ENCODE measurements around the gene MYADML2. TPM values are rescaled to one million over a fixed set of nuclear protein-coding genes. Genes with fewer than 3 reads are reported as not detected.

The MYADML2 gene
- total RNA-seq (not detected), polyA plus RNA-seq (not detected)
- long read RNA-seq, donor 1, result 0 reads
- long read RNA-seq, donor 2, result 0 reads

GRCh38 chr17:81947189-81947588 is at the start of gene MYADML2:
MYADML2 (minus strand) TSS chr17:81947233; CDS start chr17:81941741, 5,492 bp downstream.
- Histone ChIP-seq H3K9me3 (no peaks in the 10 kb centered on the region), H3K4me1 (no peaks in the 10 kb centered on the region), H3K36me3 (no peaks in the 10 kb centered on the region), H3K27ac (no peak within 1 kb of the TSS), H3K4me3 (no peak within 1 kb of the TSS), H3K27me3 (replicated peaks in 1 of 7) (peaks cover 0 to 28% (median 0%) of the 10 kb centered on the region in 7 donors)
- intact Hi-C loops (cut with DNase I; ENCODE audit: low total_unique reads), result loop anchor here (2.0 kb wide), 1 partner anchor 44 kb away; no protein-coding TSS in a partner anchor
- DNase-seq, result no peak
- TF ChIP-seq, protein P1, sequence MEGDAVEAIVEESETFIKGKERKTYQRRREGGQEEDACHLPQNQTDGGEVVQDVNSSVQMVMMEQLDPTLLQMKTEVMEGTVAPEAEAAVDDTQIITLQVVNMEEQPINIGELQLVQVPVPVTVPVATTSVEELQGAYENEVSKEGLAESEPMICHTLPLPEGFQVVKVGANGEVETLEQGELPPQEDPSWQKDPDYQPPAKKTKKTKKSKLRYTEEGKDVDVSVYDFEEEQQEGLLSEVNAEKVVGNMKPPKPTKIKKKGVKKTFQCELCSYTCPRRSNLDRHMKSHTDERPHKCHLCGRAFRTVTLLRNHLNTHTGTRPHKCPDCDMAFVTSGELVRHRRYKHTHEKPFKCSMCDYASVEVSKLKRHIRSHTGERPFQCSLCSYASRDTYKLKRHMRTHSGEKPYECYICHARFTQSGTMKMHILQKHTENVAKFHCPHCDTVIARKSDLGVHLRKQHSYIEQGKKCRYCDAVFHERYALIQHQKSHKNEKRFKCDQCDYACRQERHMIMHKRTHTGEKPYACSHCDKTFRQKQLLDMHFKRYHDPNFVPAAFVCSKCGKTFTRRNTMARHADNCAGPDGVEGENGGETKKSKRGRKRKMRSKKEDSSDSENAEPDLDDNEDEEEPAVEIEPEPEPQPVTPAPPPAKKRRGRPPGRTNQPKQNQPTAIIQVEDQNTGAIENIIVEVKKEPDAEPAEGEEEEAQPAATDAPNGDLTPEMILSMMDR (IDR thresholded peaks at IDR 0.05 in 8 of 11, conservative IDR thresholded peaks at IDR 0.05 in 3 of 11), result no peak
- no peak for TF ChIP-seq POLR2A (IDR thresholded peaks at IDR 0.05)
- TF ChIP-seq POLR2AphosphoS5 (IDR thresholded peaks at IDR 0.05), result no peak
- 80 to 95% (median 92%) methylated on average over 13 of the region's 13 CpGs for WGBS, 5 donors

GRCh38 chr17:81996232-81996756 is 49.3 kb upstream of the MYADML2 start:
- Histone ChIP-seq H3K36me3 (peaks cover 0 to 67% (median 5%) of the 10 kb centered on the region in 6 donors), H3K27me3 (replicated peaks in 1 of 7) (no peaks in the 10 kb centered on the region), H3K27ac (no peak overlapping the region), H3K4me3 (no peak overlapping the region), H3K4me1 (peaks cover 0 to 13% (median 6%) of the 10 kb centered on the region in 6 donors), H3K9me3 (no peaks in the 10 kb centered on the region)
- no peak for DNase-seq
- TF ChIP-seq, protein P1 (IDR thresholded peaks at IDR 0.05 in 8 of 11, conservative IDR thresholded peaks at IDR 0.05 in 3 of 11), result no peak
- no peak for TF ChIP-seq POLR2A (IDR thresholded peaks at IDR 0.05)
- TF ChIP-seq POLR2AphosphoS5 (IDR thresholded peaks at IDR 0.05), result no peak
- 88 to 91% (median 90%) methylated on average over 6 to 28 of the region's 28 CpGs for WGBS, 5 donors
- intact Hi-C loops (cut with DNase I; ENCODE audit: low total_unique reads), result no loop called here

GRCh38 chr17:81995463-81996231 is 48.6 kb upstream of the MYADML2 start:
- H3K4me1 ChIP-seq, result peaks cover 0 to 16% (median 6%) of the 10 kb centered on the region in 6 donors
- TF ChIP-seq POLR2AphosphoS5 (IDR thresholded peaks at IDR 0.05) (no peak), POLR2A (IDR thresholded peaks at IDR 0.05) (no peak)
- TF ChIP-seq, protein P1 (IDR thresholded peaks at IDR 0.05 in 8 of 11, conservative IDR thresholded peaks at IDR 0.05 in 3 of 11), result no peak
- no peaks in the 10 kb centered on the region for H3K27me3 ChIP-seq (replicated peaks in 1 of 7)
- peaks cover 0 to 70% (median 5%) of the 10 kb centered on the region in 6 donors for H3K36me3 ChIP-seq
- no peak overlapping the region for H3K27ac ChIP-seq
- intact Hi-C loops (cut with DNase I; ENCODE audit: low total_unique reads), result no loop called here
- no peaks in the 10 kb centered on the region for H3K9me3 ChIP-seq
- WGBS, 5 donors, result 93 to 98% (median 96%) methylated on average over 9 to 29 of the region's 29 CpGs
- DNase-seq, result no peak
- no peak overlapping the region for H3K4me3 ChIP-seq
